SIG-M5 treated with dmso at 0.1 percent for 504 hours (cell line): Measurements from ENCODE around the gene EHBP1.
A peak's percentile ranks its signal among the peaks of the same experiment; 100 is the strongest.

Source experiments
- DNase-seq: peaks from one replicate; lab custom pipeline; 2025; ENCODE audit not compliant: unreplicated experiment; lab: John Stamatoyannopoulos, UW

EHBP1 gene

GRCh38 chr2:63047321-63048279 lies 342.1 kb downstream of the EHBP1 start:
- DNase-seq, result no peak

- no peak for DNase-seq
Measured at GRCh38 chr2:63048367-63049171, 343.1 kb downstream of the EHBP1 start.

- no peak for DNase-seq
Measured at GRCh38 chr2:63049211-63049969, 343.9 kb downstream of the EHBP1 start.

- peak; percentile 73 for DNase-seq
Measured at GRCh38 chr2:63049970-63050333, 344.4 kb downstream of the EHBP1 start.

GRCh38 chr2:63050334-63051041 lies 345.0 kb downstream of the EHBP1 start, which contains the start of gene OTX1:
TSS of gene OTX1 (plus strand) at chr2:63050830. CDS start at chr2:63052991, 2,161 bp downstream.
- peak; percentile 84 for DNase-seq

- peak; percentile 46 for DNase-seq
Measured at GRCh38 chr2:63051042-63051794, 345.7 kb downstream of the EHBP1 start.

GRCh38 chr2:63051795-63052333 lies 346.4 kb downstream of the EHBP1 start:
- DNase-seq, result no peak

GRCh38 chr2:63052411-63053080 lies 347.0 kb downstream of the EHBP1 start:
- DNase-seq, result no peak

GRCh38 chr2:63053081-63053888 lies 347.8 kb downstream of the EHBP1 start:
- DNase-seq, result no peak

GRCh38 chr2:63053889-63054602 lies 348.5 kb downstream of the EHBP1 start:
- DNase-seq, result no peak

GRCh38 chr2:63054841-63055225 lies 349.3 kb downstream of the EHBP1 start:
- DNase-seq, result no peak

GRCh38 chr2:63055226-63056106 lies 350.0 kb downstream of the EHBP1 start:
- no peak for DNase-seq

GRCh38 chr2:63056107-63057050 lies 350.9 kb downstream of the EHBP1 start:
- DNase-seq, result no peak

- DNase-seq, result no peak
Measured at GRCh38 chr2:63057249-63058143, 352.0 kb downstream of the EHBP1 start.
